Sciatic nerve (tissue), 2 donors: Measurements from ENCODE around the gene IFI6. TPM values are rescaled to one million over a fixed set of nuclear protein-coding genes. Genes with fewer than 3 reads are reported as not detected.
"Not testable (repeated sequence)": the region's sequence is repeated elsewhere in the genome, so short reads cannot be mapped to it uniquely, and the experiment has no call there.

Experiments used
- ATAC-seq: fragments of 200-7000 bp; cut with Tn5 transposase; one replicate; pipeline ENCODE4 v1.9.1; 2020; ENCODE audit warnings: mild to moderate bottlenecking, moderate library complexity
- DNase-seq: peaks from one replicate; pipeline ENCODE4 v3.0.0-alpha.2; 2020; ENCODE audit warnings: low spot score
- intact Hi-C: fragments of 100-400 bp; cut with DNase I; formaldehyde crosslinking; loops from one replicate; pipeline ENCODE4 v1.14.2; 2022
- total RNA-seq: library from RNA; stranded (reverse); fragmentation: NEBNext Ultra II Directional; extraction: Animal tissue kit (Norgen Biotek cat#: 25700); gene quantifications from one replicate; pipeline ENCODE4 v1.2.1, GENCODE V29; 2021
- donor health status: DM: no; HTN: no; CAD: no.
- donor health status: DM: no; HTN: no; CAD: no.

IFI6 gene
- total RNA-seq, 1 donor from 2014 or later = 45.9 TPM

DNA sequence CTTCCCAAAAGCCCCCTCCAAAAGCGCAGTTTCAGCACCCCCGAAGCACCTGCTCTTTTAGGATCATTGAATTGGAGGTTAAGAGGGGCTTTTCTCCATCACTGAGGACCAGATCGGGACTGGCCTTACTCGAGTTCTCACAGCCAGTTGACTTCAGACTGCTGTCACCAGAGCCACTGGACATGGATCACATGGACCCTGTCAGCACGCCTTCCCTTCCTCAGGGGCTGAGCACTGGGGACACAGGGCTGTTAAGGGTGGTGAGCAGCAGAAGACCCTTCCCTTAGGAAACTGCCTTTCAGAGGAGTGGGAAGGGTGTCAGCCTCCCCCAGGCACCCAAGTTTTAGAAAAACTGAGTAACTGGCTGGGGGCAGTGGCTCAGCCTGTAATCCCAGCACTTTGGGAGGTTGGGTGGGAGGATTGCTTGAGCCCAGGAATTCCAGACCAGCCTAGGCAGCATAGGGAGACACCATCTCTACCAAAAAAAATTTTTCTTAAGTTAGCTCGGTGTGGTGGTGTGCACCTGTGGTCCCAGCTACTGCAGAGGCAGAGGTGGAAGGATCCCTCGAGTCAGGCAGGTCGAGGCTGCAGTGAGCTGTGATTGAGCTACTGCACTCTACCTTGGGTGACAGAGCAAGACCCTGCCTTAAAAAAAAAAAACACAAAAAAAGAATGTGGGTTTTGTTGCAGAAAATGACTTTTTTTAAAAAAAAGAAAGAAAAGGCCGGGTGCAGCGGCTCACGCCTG lies 36.4 kb downstream of the IFI6 start:
- intact Hi-C loops = no loop called here
- DNase-seq = no peak
- no peak for ATAC-seq

DNA sequence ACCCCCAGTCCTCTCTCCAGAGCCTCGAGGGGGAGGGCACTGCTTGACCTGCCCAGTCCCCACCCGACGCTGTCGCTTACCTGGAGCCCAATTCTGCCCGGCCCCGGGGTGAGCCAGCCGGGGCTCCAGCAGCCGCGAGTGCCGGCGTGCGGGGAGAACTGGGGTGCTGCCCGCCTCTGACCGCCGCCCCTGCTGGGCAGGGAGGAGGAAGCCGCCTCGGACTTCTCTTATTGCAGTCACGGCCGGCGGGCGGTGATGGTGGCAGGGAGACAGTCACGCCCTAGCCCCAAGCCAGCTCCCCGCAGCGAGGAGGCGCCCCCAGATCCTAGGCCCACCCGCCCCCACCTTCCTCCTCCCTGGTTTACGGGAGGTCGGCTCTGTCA lies 37.0 kb downstream of the IFI6 start, which contains the start of gene FGR:
Gene FGR (minus strand): TSS at position 201 of the 383 bp plus-strand sequence. CDS start 11,269 bp downstream, outside the sequence.
- intact Hi-C loops = no loop called here
- peak; percentile 33 for ATAC-seq

DNA sequence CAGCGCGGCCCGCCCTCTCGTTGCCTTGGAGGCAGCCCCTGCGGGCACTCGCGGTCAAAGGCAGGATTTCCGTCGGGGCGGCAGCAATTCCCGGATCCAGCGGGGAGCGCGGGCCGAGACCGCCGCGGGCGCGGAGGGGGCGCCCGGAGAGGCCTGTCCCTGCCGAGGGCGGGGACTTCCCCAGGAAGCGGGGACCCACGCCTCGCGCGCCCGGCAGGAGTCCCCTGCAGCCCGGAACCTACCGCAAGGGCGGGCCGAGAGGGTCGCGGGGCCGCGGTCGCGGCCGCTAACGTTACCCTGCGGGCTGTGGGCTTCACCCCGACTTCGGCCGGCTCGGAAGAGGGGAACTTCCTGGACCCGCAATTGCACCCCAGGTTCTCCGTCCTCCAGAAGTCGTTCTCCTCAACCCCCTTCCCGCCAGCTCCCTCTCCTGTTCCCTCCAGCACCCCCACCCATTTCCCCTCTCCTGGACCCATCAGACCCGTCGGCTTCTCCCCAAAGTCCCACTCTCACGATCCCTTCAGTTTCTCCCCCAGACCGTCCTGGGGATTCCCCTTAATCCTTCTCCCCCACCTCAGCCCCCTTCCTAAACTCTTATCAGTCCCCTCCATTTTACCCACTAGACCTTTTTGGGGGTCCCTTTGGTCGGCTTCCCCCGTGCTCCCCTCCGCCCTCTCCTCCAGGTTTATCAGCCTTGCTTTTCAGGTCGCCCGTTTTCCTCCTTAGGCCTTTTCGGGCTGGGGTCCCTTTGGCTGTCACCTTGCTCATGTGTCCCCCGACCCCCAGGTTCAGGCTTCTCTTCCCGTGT lies 37.6 kb downstream of the IFI6 start:
- no peak for DNase-seq

More for the DNA sequence above, 37.0 kb downstream of the IFI6 start, which contains the start of gene FGR:
- no peak for DNase-seq

DNA sequence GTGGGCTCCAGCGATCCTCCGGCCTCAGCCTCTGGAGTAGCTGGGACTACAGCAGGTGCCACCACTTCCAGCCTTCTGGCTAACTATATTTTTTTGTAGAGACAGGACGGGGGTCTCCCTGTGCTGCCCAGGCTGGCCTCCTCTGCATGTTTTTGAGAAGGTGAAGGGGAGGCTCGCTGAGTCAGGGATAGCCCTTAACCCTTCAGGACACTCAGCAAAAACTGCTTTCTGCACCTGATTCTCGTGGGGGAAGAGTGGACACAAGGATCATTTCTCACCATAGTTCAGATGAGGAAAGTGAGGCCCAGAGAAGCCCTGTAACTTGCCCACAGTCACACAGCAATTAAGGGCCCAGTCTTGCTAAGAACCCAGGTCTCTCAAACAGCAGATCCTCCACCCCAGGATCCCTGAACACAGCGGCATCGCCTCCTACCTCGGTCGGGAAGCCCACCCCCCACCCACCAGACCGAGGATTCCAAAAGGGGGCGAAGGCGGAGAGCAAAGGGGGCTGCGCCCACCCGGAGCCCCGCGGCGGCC lies 38.3 kb downstream of the IFI6 start:
- ATAC-seq (no peak), DNase-seq (no peak)
- intact Hi-C loops = no loop called here

More for the DNA sequence above, 37.6 kb downstream of the IFI6 start:
- peak; percentile 53 for ATAC-seq
- intact Hi-C loops = no loop called here

DNA sequence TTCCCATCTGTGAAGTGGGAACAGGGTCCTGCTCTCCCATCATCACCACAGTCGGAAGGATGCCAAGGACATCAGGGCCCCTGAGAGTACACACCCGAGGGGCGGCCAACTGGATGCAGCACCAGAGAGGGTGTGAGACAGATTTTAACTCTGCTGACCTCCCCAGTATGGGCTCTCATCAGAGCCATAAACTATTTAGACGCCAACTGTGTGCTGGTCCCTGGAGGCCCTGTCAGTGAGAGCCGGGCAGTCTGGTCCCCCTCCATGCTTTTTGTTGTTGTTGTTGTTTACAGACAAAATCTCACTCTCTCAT lies 38.7 kb downstream of the IFI6 start:
- intact Hi-C loops = no loop called here
- ATAC-seq (no peak), DNase-seq (no peak)

DNA sequence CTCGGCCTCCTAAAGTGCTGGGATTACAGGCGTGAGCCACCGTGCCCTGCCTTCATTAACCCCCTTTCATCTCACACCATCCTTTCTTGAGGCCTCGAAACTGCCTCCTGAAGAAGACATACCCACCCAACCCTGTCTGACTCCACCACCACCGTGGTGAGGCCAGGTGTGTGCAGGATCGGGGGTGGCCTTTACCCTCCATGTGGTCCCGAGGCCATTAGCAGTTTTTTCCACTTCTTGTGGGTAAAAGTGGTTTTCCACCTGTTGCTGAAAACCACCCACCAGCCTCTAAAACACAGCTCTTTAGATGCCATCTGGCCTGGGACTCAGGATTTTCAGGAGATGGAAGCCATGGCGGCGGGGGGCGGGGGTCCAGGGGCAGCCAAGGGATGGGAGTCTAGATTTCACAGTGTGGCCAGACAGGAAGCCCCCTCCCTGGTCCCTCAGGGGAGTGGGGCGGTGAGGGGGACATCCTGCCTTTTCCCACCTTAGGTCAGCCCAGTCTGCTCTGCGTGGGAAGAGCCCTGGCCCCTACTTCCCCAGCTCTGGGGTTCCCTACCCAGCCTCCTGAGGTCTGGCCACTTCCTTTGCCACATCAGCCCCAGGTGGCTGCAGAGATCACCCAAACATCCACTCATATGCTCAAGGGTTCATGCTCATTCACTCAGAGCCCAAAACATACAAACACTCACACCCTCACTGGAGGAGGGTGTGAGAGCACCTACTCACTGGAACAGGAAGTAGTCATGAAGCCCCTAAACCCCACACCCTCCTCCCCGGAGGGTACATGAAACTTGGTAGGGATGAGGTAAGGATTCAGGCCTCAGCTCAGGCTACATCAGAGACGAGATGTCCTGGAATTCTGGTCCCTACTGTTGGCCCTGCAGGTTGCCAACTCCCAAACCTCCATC lies 39.4 kb downstream of the IFI6 start:
- intact Hi-C loops = no loop called here
- DNase-seq (no peak), ATAC-seq (no peak)

DNA sequence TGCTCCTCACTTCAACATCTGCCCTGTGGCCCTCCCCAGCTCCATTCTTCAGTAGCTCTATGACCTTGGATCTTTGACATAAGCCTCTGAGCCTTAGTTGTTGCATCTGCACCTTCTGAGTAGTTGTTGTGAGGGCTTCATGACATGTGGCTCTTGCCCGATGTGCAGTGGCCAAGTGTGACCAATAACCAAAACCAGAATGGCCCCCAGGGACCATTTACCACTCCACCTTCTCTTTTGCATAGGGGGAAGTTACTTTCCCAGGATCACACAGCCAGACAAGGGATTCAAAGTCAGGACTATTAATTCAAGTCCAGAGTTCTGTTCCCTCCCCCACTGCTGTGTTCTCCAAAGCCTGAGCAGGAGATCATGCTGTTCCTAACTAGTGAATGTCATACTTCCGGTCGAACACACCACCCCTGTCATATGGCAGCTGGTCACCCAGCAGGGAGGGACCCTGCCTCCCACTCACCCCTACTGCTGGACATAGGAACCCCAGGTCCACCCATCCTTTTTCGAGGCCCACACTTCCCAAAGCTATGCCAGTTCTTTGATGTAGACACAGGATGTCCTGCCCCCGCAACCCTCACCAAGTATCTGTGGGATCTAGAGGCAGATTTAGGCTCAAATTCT lies 41.0 kb downstream of the IFI6 start:
- ATAC-seq (peak; percentile 35), DNase-seq (no peak)
- intact Hi-C loops = no loop called here

DNA sequence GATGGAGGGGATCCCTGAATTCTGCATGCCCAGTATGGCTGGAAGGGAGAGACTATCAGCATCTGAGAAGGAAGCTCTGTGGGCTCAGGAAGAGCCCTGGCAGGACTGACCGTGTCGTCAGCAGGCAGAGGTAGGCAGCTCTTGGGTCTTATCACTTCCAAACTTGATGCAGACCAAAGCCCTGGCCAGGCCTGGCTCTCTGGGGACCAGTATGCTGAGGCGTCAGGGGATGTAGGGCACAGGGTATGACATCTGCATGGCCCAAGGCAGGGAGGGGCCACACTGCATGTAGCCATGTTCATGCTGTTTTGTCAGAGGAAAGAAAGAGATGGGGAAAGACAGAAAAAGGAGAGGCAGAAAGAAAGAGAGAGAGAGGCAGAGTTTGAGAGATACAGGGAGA lies 43.3 kb downstream of the IFI6 start:
- intact Hi-C loops = no loop called here
- ATAC-seq = no peak

DNA sequence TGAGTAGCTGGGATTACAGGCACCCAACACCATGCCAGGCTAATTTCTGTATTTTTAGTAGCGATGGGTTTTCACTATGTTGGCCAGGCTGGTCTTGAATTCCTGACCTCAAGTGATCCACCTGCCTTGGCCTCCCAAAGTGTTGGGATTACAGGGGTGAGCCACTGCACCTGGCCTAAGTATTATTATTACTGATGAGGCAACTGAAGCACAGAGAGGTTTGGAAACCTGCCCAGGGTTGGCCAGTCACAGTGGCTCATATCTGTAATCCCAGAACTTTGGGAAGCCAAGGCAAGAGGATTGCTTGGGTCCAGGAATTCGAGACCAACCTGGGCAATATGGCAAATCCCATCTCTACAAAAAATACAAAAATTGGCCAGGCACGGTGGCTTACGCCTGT lies 44.3 kb downstream of the IFI6 start:
- ATAC-seq, intact Hi-C loops, DNase-seq: not testable (repeated sequence)

More for the DNA sequence above, 43.3 kb downstream of the IFI6 start:
- no peak for DNase-seq

DNA sequence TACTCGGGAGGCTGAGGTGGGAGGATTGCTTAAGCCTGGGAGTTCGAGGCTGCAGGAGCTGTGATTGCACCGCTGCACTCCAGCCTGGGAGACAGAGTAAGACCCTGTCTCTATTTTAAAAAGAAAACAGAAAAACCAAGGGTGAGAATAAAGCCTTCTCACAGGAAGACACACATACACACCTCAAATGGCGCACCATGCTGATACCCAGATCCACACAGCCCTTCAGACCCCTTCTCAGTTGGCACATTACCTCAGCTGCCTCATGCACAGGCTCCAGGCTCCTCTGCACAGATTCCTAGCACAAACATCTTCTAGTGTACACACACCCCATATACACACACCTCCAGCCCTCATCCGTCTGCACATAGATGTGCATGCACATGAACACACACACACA lies 44.9 kb downstream of the IFI6 start:
- DNase-seq (no peak), ATAC-seq (no peak)
- intact Hi-C loops = no loop called here

DNA sequence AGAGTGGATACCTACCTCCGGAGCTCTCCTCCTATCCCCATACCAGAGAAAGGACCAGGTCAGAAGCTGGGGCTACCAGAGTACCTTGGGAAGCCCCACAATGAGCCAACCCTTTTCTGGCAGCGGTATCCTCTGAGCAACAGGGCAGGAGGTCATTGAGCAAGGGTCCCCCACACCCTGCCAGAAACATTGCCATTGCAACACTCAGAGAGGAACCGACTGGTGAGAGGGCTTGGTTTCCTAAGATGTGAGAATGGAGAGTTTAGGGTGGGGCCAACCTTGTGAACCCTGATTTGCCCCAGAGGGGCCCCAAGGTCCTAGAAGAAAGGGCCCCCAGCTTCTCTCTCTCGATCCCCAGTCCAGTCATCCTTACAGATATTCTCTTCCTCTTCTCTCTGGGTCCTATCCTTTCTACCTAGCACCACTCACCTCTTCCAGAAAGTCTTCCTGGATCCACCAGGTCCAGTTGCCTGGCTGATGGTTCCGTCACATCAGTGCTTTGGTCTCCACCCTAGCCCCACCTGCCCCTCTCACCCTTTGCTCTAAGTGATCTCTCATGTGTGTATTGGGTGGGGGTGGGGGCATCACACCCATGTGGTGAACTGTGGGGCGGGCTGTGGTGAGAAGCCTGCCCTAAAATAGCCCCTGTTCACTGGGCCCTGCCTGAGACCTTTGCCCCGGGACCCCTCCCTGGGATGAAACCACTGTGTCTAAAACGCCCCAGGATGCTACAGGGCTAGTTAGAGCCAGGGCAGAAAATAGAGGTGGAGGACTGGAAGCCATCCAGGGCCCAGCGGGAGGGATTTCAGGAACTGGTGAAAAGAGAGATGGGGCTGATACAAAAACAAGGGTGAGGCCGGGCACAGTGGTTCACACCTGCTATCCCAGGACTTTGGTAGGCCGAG lies 45.7 kb downstream of the IFI6 start:
- ATAC-seq (no peak), DNase-seq (no peak)
- intact Hi-C loops = no loop called here

DNA sequence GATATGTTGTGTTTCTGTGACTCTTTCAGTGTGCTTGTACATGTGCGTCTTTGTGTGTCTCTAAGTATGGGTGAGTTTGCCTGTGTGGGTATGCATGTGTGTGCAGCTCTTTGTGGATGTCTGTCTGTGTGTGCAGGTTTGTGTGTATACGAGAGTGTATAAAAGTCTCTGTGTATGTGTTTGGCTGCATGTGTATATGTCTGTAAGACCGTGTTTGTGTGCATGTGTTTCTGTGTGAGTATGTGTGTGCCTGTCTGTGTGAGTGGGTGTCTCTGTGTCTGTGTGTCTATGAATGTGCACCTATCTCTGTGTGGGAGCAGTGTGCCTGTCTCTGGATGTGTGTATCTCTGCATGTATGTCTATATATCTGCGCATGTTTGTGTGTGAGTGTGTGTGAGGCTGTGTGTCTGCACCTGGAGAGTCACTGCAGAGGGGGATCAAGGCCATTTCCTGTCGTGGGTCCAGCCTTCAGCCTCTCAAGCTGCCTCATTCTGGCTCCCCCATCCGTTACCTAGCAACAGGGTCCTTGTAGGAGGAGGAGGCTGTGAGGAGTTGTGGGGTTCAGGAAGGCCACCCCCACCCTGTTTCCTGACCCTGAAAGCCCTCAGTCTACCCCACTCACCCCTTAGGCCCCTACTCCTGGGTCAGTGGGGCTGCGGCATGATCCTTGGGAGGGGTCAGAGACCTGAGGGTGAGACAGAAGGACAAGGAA lies 47.4 kb downstream of the IFI6 start:
- intact Hi-C loops = no loop called here
- no peak for ATAC-seq
- no peak for DNase-seq

DNA sequence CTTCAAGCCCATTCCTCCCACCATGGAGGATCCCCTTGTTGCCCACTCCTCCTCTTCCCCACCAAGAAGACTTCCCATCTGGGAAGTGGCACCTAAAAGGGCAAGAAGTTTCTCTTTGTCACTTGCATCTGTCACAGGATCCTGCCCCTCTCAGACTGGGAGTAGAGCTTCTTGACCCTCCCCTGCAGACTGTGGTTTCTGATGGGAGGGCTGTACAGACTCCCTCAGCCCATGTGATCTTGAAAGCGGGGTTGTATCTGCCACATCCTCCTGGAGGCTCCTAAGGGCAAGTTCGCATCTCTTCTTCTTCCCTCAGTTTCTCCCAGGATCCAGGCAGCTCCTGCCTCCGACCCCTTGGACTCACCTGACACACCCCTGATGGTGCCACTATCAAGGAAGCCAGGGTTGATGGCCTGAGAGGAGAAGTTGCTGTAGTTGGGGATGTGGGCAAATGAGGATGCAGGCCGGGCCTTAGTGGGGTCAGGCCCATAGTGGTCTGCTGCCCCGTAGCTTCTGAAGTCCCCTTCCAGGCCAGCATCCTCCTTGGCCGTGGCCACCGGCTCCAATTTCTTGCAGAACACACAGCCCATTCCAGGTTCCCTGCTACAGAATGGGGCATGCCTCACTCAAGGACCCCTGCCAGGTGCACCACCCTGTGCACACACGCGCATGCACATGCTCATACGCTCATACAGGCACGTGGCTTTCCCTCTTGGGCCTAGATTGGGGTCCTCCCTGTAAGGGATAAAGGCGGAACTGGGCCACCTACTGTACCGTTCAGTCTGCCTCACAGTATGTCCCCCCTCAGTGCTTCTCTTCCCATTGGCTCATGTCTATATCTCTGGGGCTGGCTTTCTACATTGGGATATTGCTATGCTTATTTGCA lies 48.4 kb downstream of the IFI6 start:
- intact Hi-C loops = no loop called here
- DNase-seq = no peak
- ATAC-seq = no peak

DNA sequence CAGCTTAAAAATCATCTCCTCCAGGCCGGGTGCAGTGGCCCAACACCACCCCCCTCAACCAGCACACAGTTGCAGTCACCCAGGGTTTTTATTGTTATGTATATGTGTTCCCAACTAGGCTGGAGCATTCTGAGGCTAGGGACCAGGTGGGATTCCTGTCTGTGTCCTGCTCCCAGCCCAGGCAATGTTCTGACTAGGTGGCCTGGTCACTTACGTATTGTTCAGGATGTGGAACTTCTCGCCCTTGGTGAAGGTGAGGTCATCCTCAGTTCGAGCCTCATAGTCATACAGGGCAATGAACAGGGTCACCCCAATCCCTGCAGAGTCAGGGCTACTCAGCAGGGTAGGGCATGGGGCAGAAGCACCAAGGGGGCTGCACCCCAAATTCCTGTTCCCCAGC lies 49.2 kb downstream of the IFI6 start:
- DNase-seq = no peak
- intact Hi-C loops = no loop called here

DNA sequence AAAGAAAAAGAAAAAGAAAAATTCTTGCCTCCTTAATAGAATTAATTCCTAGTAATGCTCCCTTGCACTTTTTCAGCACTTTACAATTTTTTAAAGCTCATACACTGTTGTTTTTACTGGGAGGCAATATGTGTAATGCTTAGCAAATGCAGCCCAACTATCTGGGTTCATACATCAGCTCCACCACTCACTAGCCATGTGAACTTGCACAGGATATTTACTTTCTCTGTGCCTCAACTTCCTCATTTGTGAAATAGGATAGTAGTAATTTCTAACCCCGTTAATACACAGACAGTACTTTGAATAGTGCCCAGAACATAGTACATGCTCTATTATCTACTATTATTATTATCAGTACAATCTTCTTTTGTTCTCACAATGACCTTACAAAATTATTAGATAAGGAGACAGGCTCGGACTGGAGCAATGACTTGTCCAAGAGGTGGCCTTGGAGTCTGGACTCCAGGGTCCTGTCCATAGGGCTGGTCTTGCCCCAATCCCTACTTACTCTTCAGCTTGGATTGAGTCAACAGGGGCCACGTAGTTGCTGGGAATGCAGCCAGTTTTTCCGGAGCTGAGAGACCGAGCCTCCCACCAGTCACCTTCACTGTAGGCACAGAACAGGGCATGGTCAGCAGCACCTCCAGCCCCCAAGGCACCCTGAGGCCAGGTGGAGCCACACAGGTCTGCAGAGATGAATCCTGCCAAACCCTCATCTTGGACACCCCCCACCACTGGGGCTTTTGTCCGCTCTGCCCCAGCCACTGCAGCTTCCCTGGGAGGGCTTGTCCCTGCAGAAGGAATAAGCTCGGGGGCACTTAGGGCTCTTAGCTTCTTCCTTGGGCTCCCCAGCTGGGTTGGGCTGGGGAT lies 50.7 kb downstream of the IFI6 start:
- intact Hi-C loops = no loop called here
- DNase-seq (no peak), ATAC-seq (no peak)

More for the DNA sequence above, 49.2 kb downstream of the IFI6 start:
- ATAC-seq = no peak
